Heart right ventricle (tissue), 16 donors: Measurements from ENCODE around the gene PI4KA. TPM values are rescaled to one million over a fixed set of nuclear protein-coding genes. Genes with fewer than 3 reads are reported as not detected.

Experiments used
- ATAC-seq, 8 donors: fragments of 200-7000 bp; cut with Tn5 transposase; one replicate each; pipeline ENCODE4 v1.9.1; 2020; ENCODE audit warnings: mild to moderate bottlenecking in 8 of 8, moderate library complexity in 8 of 8, moderate number of reproducible peaks in 1 of 8
- DNase-seq, 2 donors: peaks; one replicate each; pipeline ENCODE4 v3.0.0-alpha.2; 2020
- H3K27ac ChIP-seq, 10 donors: fragments of 200-600 bp; sonication (generic) in 2 of 10; one replicate each; pipeline versions ENCODE4 v1.5.0 to v1.8.0; 2020 to 2022; ENCODE audit warnings: mild to moderate bottlenecking in 3 of 10
- H3K27me3 ChIP-seq, 7 donors: fragments of 200-600 bp; one replicate each; pipeline ENCODE4 v1.8.0; 2021 to 2022; ENCODE audit warnings: mild to moderate bottlenecking in 2 of 7
- H3K36me3 ChIP-seq, 9 donors: fragments of 200-600 bp; sonication (generic) in 1 of 9; one replicate each; pipeline versions ENCODE4 v1.5.0 to v1.8.0; 2020 to 2022; ENCODE audit warnings: mild to moderate bottlenecking in 2 of 9
- H3K4me1 ChIP-seq, 9 donors: fragments of 200-600 bp; sonication (generic) in 1 of 9; one replicate each; pipeline versions ENCODE4 v1.5.0 to v1.8.0; 2020 to 2022; ENCODE audit warnings: mild to moderate bottlenecking in 4 of 9
- H3K4me3 ChIP-seq, 10 donors: fragments of 200-600 bp; sonication (generic) in 2 of 10; one replicate each; pipeline versions ENCODE4 v1.5.0 to v1.8.0; 2020 to 2022; ENCODE audit warnings: mild to moderate bottlenecking in 7 of 10, moderate library complexity in 2 of 10
- H3K9me3 ChIP-seq, 11 donors: fragments of 200-600 bp in 10 of 11; sonication (generic) in 2 of 11; one replicate each; pipeline versions ENCODE4 v1.5.0 to v1.8.0; 2013 to 2022; ENCODE audit warnings: mild to moderate bottlenecking in 2 of 11, control low read depth in 1 of 11, moderate library complexity in 1 of 11
- CTCF ChIP-seq, 9 donors: fragments of 200-600 bp; sonication (generic) in 2 of 9; IDR thresholded peaks; one replicate each; pipeline versions ENCODE4 v1.5.0 to v1.8.0; 2021 to 2022; ENCODE audit warnings: antibody characterized with exemption in 9 of 9, mild to moderate bottlenecking in 5 of 9, moderate library complexity in 1 of 9
- WGBS, 2 donors: extraction: QIAGEN DNeasy Blood & Tissue Kit; methylation state at CpG; one replicate each; pipeline ENCODE4 v1.1.7; 2013; ENCODE audit warnings: inconsistent platforms in 1 of 2; 5-methylcytosine and 5-hydroxymethylcytosine counted together
- intact Hi-C, 10 donors: fragments of 100-400 bp; cut with DNase I; formaldehyde crosslinking; loops; one replicate each; pipeline versions ENCODE4 v1.11.1 to v1.14.2; 2022
- polyA plus RNA-seq, 2 donors: library from polyadenylated mRNA; stranded (reverse); fragments of 200-250 nt; gene quantifications; one replicate each; pipeline ENCODE4 v1.2.3, GENCODE V29; 2013
- total RNA-seq, 10 donors: library from RNA; stranded (reverse); fragmentation: NEBNext Ultra II Directional in 3 of 10; extraction: Animal tissue kit (Norgen Biotek cat#: 25700) in 3 of 10; gene quantifications; one replicate each; pipeline versions ENCODE4 v1.2.1 to v1.2.4, GENCODE V29; 2021 to 2023
- donor health status: Arrhythmogenic right ventricular cardiomyopathy.
- donor health status: ischemic (EF 13 %, LVEDD 7.1; RV severe dilation, severe dysfunction).
- donor health status: healthy with polysubstance abuse.
- donor health status: DM: no; HTN: yes; CAD: no.
- donor health status: DM: no; HTN: no; CAD: no.
- donor health status: ischemic (EF 25% LVEDD 6.9; RV normal size, moderate dysfunction).
- donor health status: ischemic (EF 25% LVEDD 5.7; RV mildly dilated, moderate dysfunction).
- donor health status: healthy.
- donor health status: DM: yes; HTN: yes; CAD: no.
- donor health status: Ischemic cardiomyopathy.
- donor health status: ischemic (EF 35%, LVEDD 5.7; RV mildly dilated, moderate dysfunction).
- donor health status: nonischemic (EF 11% LVEDD 7.7; RV severe dilation, severe dysfunction).
- donor health status: DM: yes; HTN: yes; CAD: no.
- donor health status: PGD.
- donor health status: ischemic (EF 29% LVEDD 5.4; RV normal size, mild dysfunction).
- donor health status: nonischemic (EF 23%, LVEDD 6.1; RV moderate dilation, normal function).

PI4KA gene
- total and polyA plus RNA-seq, 12 donors, result 32.3 to 55.2 (median 39.4) TPM

GRCh38 chr22:20658433-20659222 lies 200.0 kb downstream of the PI4KA start:
- H3K27ac ChIP-seq, result no peak overlapping the region
- H3K4me3 ChIP-seq, result no peak overlapping the region
- ATAC-seq (no peak), DNase-seq (no peak)
- TF ChIP-seq CTCF (IDR thresholded peaks at IDR 0.05), result no peak
- peaks cover 0 to 30% (median 22%) of the 10 kb centered on the region in 7 donors for H3K27me3 ChIP-seq
- H3K36me3 ChIP-seq, result no peaks in the 10 kb centered on the region
- intact Hi-C loops, result no loop called here
- no peaks in the 10 kb centered on the region for H3K4me1 ChIP-seq
- WGBS, 2 donors, result 85 to 89% methylated on average over 11 of the region's 11 CpGs
- peaks cover 0 to 15% (median 0%) of the 10 kb centered on the region in 11 donors for H3K9me3 ChIP-seq

- WGBS, 2 donors, result 72 to 80% methylated on average over 5 of the region's 5 CpGs
- TF ChIP-seq CTCF (IDR thresholded peaks at IDR 0.05), result no peak
- H3K27me3 ChIP-seq, result peaks cover 0 to 23% (median 18%) of the 10 kb centered on the region in 7 donors
- no peak overlapping the region for H3K4me3 ChIP-seq
- no peak for DNase-seq
- H3K36me3 ChIP-seq, result no peaks in the 10 kb centered on the region
- no peak overlapping the region for H3K27ac ChIP-seq
- peaks cover 0 to 8% (median 0%) of the 10 kb centered on the region in 11 donors for H3K9me3 ChIP-seq
- no peaks in the 10 kb centered on the region for H3K4me1 ChIP-seq
- intact Hi-C loops, result no loop called here
- ATAC-seq, result no peak
Observed at GRCh38 chr22:20657963-20658362, 200.6 kb downstream of the PI4KA start.

Other genes with a start within 250 kb of the PI4KA start
- gene SERPIND1, start 84.7 kb downstream of the PI4KA start, total RNA-seq, result under 1 TPM in 3 of 10 donors, not detected in 7; 0.09 to 0.26 (median 0.15) TPM
- gene SERPIND1, start 84.7 kb downstream of the PI4KA start, polyA plus RNA-seq, result under 1 TPM; 0.07 TPM
- gene SNAP29, start 196 bp upstream of the PI4KA start, total RNA-seq, result 10 to 100 TPM; 20.6 to 43.6 (median 26.8) TPM
- 10 to 100 TPM in 1 of 2 donors, 1 to 10 TPM in 1; 9.9 to 22.2 TPM for gene SNAP29, start 196 bp upstream of the PI4KA start, polyA plus RNA-seq
- gene CRKL, start 58.6 kb upstream of the PI4KA start, total RNA-seq, result 10 to 100 TPM; 43.3 to 76.9 (median 56.5) TPM
- gene CRKL, start 58.6 kb upstream of the PI4KA start, polyA plus RNA-seq, result 10 to 100 TPM; 19.2 to 33.7 TPM
- gene AIFM3, start 108.4 kb upstream of the PI4KA start, total RNA-seq, result 1 to 10 TPM in 3 of 10 donors, under 1 TPM in 6, not detected in 1; 0.24 to 1.5 (median 0.50) TPM
- 1 to 10 TPM in 1 of 2 donors, under 1 TPM in 1; 0.29 to 1.5 TPM for gene AIFM3, start 108.4 kb upstream of the PI4KA start, polyA plus RNA-seq
- 10 to 100 TPM; 14.7 to 32.5 (median 23.7) TPM for gene LZTR1, start 123.5 kb upstream of the PI4KA start, total RNA-seq
- 10 to 100 TPM; 25.0 to 36.5 TPM for gene LZTR1, start 123.5 kb upstream of the PI4KA start, polyA plus RNA-seq
- gene THAP7, start 143.3 kb upstream of the PI4KA start, total RNA-seq, result 10 to 100 TPM; 15.5 to 26.3 (median 17.5) TPM
- gene THAP7, start 143.3 kb upstream of the PI4KA start, polyA plus RNA-seq, result 10 to 100 TPM; 29.3 to 54.9 TPM
- gene P2RX6, start 156.4 kb upstream of the PI4KA start, total RNA-seq, result 1 to 10 TPM in 9 of 10 donors, under 1 TPM in 1; 0.81 to 7.7 (median 3.9) TPM
- under 1 TPM; 0.07 to 0.80 TPM for gene P2RX6, start 156.4 kb upstream of the PI4KA start, polyA plus RNA-seq
- under 1 TPM in 4 of 10 donors, not detected in 6; 0.14 to 0.78 (median 0.20) TPM for gene SLC7A4, start 173.8 kb upstream of the PI4KA start, total RNA-seq
- under 1 TPM in 1 of 2 donors, not detected in 1; 0.07 TPM for gene SLC7A4, start 173.8 kb upstream of the PI4KA start, polyA plus RNA-seq
- not detected for gene LRRC74B, start 187.1 kb upstream of the PI4KA start, total RNA-seq
- not detected for gene LRRC74B, start 187.1 kb upstream of the PI4KA start, polyA plus RNA-seq